Activated CD4-positive, alpha-beta memory T cell treated with anti-CD3 and anti-CD28 coated beads, Interleukin-2, amount 10 ng/mL, durations not matched to agents 7 days and 5 days (primary cell): ENCODE data around the gene YIPF6. TPM values are rescaled to one million over a fixed set of nuclear protein-coding genes. Genes with fewer than 3 reads are reported as not detected.

Experiments
- CTCF ChIA-PET: fragments of 350-600 bp; sonication (Branson Sonifier 250); formaldehyde crosslinking; loops from one replicate; lab custom pipeline; 2021; ENCODE audit warnings: antibody characterized with exemption, inconsistent platforms; lab: Charles Lee
- POLR2A ChIA-PET: fragments of 350-600 bp; sonication (Branson Sonifier 250); formaldehyde crosslinking; loops from one replicate; lab custom pipeline; 2021; ENCODE audit warnings: antibody characterized with exemption; lab: Charles Lee
- DNase-seq: peaks from one replicate; pipeline ENCODE4 v3.0.0-alpha.2; 2020
- H3K27ac Mint-ChIP-seq: one replicate; pipeline ENCODE4 v1.8.0; 2021; ENCODE audit warnings: mild to moderate bottlenecking, mixed read lengths
- H3K27me3 Mint-ChIP-seq: one replicate; pipeline ENCODE4 v1.8.0; 2021; ENCODE audit warnings: mixed read lengths
- H3K36me3 Mint-ChIP-seq: one replicate; pipeline ENCODE4 v1.8.0; 2021; ENCODE audit warnings: low read depth, mixed read lengths
- H3K4me1 Mint-ChIP-seq: one replicate; pipeline ENCODE4 v1.8.0; 2021; ENCODE audit warnings: mixed read lengths
- H3K4me3 Mint-ChIP-seq: one replicate; pipeline ENCODE4 v1.8.0; 2021; ENCODE audit warnings: mild to moderate bottlenecking, mixed read lengths
- H3K9me3 Mint-ChIP-seq: one replicate; pipeline ENCODE4 v1.8.0; 2021; ENCODE audit warnings: mixed read lengths
- total RNA-seq, 2 experiments: library from RNA; stranded (reverse); gene quantifications; one replicate each; pipeline ENCODE4 v1.2.3, GENCODE V29; 2021

The YIPF6 gene
- total RNA-seq, 2 experiments from 2014 or later, result 20.7 to 24.5 TPM

GRCh38 chrX:68579810-68580209 lies 81.0 kb downstream of the YIPF6 start:
- H3K4me3 Mint-ChIP-seq, result no peak overlapping the region
- CTCF ChIA-PET, result no interaction called here
- no peaks in the 10 kb centered on the region for H3K4me1 Mint-ChIP-seq
- no peaks in the 10 kb centered on the region for H3K9me3 Mint-ChIP-seq
- DNase-seq, result no peak
- H3K27ac Mint-ChIP-seq, result no peak overlapping the region
- no peaks in the 10 kb centered on the region for H3K27me3 Mint-ChIP-seq
- POLR2A ChIA-PET, result no interaction called here
- H3K36me3 Mint-ChIP-seq, result no peaks in the 10 kb centered on the region

- H3K4me1 Mint-ChIP-seq, result no peaks in the 10 kb centered on the region
- H3K27me3 Mint-ChIP-seq, result no peaks in the 10 kb centered on the region
- H3K36me3 Mint-ChIP-seq, result no peaks in the 10 kb centered on the region
- peaks cover 6% of the 10 kb centered on the region for H3K9me3 Mint-ChIP-seq
- no peak overlapping the region for H3K4me3 Mint-ChIP-seq
- CTCF ChIA-PET, result no interaction called here
- H3K27ac Mint-ChIP-seq, result no peak overlapping the region
- no peak for DNase-seq
- POLR2A ChIA-PET, result no interaction called here
Measured at GRCh38 chrX:68584221-68584620, 85.4 kb downstream of the YIPF6 start.

Other genes starting within 250 kb of the YIPF6 start
- gene OPHN1, start 65.6 kb upstream of the YIPF6 start, total RNA-seq, result under 1 TPM; 0.10 to 0.30 TPM
- gene STARD8, start 148.6 kb downstream of the YIPF6 start, total RNA-seq, result 1 to 10 TPM; 3.5 to 3.7 TPM